Left colon (tissue), 2 donors: ENCODE measurements around the gene FBXL7. TPM values are rescaled to one million over a fixed set of nuclear protein-coding genes. Genes with fewer than 3 reads are reported as not detected.
A peak's percentile ranks its signal among the peaks of the same experiment; 100 is the strongest.

Source experiments
- ATAC-seq: fragments of 200-7000 bp; cut with Tn5 transposase; one replicate; pipeline ENCODE4 v1.9.1; 2020; ENCODE audit warnings: mild to moderate bottlenecking, moderate library complexity
- DNase-seq, 2 donors: peaks; one replicate each; pipeline ENCODE4 v3.0.0-alpha.2; 2020
- intact Hi-C, 2 donors: fragments of 100-400 bp; cut with DNase I in 1 of 2; cut with micrococcal nuclease in 1 of 2; formaldehyde crosslinking; loops; one replicate each; pipeline versions ENCODE4 v1.11.2 to v1.14.0; 2022; cut with DNase I, micrococcal nuclease
- total RNA-seq, 2 donors: library from RNA; stranded (reverse); fragmentation: NEBNext Ultra II Directional; extraction: Animal tissue kit (Norgen Biotek cat#: 25700); gene quantifications; one replicate each; pipeline ENCODE4 v1.2.1, GENCODE V29; 2021
- donor health status: DM: no; HTN: no; CAD: no.
- donor health status: DM: yes; HTN: yes; CAD: no.

Gene FBXL7
- total RNA-seq, 2 donors from 2014 or later: 1.6 to 3.6 TPM

- intact Hi-C loops: no loop called here
- DNase-seq: peak in 1 of 2 donors; percentile 17
- ATAC-seq: no peak
These were observed 183.4 kb downstream of the FBXL7 start for GRCh38 chr5:15683332-15683731.

- intact Hi-C loops: no loop called here
- ATAC-seq: no peak
- no peak for DNase-seq
These were observed 187.4 kb downstream of the FBXL7 start for GRCh38 chr5:15687401-15687800.

GRCh38 chr5:15689836-15690235 is 189.9 kb downstream of the FBXL7 start:
- ATAC-seq: no peak
- intact Hi-C loops: no loop called here
- no peak for DNase-seq

GRCh38 chr5:15690611-15691010 is 190.6 kb downstream of the FBXL7 start:
- DNase-seq (no peak), ATAC-seq (no peak)
- intact Hi-C loops: no loop called here

- intact Hi-C loops: no loop called here
- ATAC-seq (no peak), DNase-seq (no peak)
These were observed 191.5 kb downstream of the FBXL7 start for GRCh38 chr5:15691521-15691920.

DNA sequence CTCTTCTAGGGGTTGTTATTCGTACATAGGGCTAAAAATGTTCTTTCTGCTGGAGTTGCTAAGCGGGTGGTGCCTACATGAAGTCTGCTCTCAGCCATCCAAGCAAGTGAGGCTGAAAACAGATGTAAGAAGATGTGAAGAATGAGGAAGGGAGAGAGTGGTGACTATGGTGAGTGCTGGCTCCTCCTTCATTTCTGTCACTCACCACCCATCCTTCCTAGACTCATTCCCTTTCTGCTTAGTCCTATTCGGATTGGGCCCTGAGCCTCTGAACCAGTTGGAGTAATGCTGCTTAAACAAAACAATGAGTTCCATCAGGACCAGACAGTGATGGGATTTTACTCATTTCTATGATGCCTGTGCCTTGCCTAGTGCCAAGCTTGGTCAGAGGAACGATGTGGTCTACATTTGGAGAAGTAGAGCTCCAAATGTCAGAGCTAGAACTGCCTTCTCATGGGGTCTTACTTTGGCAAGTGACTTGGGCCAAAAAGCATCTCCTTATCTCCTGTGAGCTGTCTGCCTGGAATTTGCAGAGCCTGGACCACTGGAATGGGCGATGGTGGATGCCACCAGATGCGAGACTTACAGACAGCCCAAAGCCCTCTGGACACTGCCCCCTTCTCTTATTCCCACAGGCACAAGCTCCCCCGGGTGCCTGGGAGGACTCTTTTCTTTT is 192.9 kb downstream of the FBXL7 start:
- DNase-seq: no peak
- intact Hi-C loops: no loop called here
- no peak for ATAC-seq

- DNase-seq (no peak), ATAC-seq (no peak)
- intact Hi-C loops: no loop called here
These were observed 193.4 kb downstream of the FBXL7 start for GRCh38 chr5:15693382-15693728.

DNA sequence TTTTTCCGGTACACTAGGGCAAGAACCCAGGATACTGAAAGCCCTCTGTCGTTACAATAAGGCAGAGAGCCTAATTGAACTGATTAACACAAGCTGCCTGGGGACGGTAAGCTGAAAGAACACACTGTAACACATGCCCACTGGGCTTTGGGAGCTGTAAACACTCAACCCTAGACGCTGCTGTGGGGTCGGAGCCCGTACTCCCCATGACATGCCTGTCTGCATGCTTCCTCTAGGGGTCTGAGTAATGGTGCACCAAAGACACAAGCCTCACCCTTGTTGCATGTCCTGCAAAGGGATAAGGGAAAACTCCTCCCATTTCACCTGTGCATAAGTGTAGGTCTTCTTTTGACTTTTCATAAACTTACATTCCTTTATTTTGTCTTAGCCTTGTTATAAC is 194.0 kb downstream of the FBXL7 start:
- intact Hi-C loops: no loop called here
- no peak for DNase-seq
- no peak for ATAC-seq

DNA sequence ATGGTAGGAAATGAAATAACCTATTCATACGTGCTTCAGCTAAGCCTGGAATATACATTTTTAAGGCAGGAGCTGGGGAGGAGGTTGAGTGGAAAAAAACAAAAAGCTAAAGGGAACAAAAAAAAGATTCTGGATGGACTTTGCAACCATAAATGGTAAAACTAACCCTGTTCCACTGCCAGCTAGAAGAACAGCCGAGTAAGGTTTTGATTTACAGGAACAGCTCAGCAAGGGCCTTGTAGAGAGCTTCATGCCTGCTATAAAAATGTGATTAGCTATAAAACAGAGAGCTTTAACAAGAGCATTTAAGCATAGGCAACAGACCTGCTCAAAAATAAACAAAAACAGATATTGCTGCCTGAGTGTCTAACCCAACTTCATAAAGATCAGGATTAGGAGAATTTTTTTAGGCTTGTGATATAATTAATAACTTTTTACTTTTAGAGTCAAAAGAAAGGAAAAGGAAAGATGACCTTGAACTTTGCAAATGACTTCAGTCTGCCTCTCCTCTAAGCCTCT is 194.8 kb downstream of the FBXL7 start:
- intact Hi-C loops: no loop called here
- ATAC-seq: peak; percentile 95
- no peak for DNase-seq

DNA sequence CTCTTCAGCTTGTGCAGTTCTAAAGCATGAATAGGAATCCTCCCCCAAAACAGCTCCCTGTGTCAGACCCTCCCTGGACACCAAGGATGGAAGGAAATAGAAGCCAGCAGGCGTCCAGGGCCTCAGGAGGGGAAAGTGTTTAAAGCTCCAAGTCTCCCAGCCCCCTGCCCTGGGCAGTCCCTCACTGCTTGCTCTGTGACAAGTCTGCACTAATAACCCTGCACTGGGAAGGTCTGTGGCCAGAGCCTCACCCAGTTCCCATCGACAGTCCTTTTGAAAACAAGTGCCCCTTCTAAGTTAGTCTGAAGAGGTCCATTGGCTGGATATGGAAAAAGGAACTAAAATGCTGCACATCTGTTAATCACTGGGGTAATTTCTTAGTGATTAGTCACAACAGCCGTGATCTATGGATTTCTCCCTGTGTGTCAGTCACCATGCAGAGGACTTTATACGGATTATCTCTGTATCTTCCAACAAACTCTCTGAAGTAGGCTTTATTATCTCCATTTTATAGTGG is 195.3 kb downstream of the FBXL7 start:
- DNase-seq (peak in 1 of 2 donors; percentile 5), ATAC-seq (peak; percentile 50)
- intact Hi-C loops: no loop called here

DNA sequence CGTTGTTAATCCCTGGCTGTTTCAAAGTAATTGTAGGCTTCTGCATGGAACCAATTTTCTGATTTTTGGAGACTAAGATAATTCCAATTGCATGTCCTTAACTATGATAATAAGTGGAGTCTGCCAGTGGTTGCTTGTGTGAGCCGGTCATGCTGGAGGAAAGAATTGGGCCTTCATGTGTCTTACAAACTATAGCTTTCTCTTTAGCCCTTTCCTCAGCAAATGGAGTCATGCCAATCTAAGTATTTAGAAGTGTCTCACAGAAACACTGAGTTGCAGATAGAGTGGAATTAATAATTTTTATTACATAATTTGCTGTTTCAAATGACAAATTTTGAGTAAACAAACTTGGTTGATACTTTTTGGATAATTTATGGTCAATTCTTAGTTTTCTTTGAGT is 200.4 kb downstream of the FBXL7 start:
- intact Hi-C loops: no loop called here
- DNase-seq: no peak

GRCh38 chr5:15702102-15702501 is 202.1 kb downstream of the FBXL7 start:
- DNase-seq (no peak), ATAC-seq (no peak)
- intact Hi-C loops: no loop called here

More for the DNA sequence above, 200.4 kb downstream of the FBXL7 start:
- no peak for ATAC-seq

DNA sequence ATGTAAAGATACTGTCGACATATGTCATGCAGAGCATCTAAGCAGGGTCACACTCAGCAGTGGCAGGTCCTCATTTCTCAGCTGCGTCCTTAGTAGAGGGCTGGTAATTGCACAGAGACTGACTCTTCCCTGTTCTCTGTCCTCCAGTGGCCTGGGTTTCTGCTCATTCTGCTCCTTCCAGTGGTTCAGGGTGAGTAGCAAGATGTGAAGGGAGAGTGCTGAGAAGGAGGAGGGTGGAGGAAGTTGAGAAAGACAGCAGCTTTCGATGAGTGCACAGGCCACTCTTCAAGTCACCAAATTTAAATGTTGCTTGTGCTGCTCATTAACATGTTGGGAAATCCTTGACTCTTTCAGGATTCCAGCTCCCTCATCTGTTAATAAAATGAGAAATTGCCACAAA is 203.9 kb downstream of the FBXL7 start:
- DNase-seq (no peak), ATAC-seq (no peak)
- intact Hi-C loops: no loop called here

DNA sequence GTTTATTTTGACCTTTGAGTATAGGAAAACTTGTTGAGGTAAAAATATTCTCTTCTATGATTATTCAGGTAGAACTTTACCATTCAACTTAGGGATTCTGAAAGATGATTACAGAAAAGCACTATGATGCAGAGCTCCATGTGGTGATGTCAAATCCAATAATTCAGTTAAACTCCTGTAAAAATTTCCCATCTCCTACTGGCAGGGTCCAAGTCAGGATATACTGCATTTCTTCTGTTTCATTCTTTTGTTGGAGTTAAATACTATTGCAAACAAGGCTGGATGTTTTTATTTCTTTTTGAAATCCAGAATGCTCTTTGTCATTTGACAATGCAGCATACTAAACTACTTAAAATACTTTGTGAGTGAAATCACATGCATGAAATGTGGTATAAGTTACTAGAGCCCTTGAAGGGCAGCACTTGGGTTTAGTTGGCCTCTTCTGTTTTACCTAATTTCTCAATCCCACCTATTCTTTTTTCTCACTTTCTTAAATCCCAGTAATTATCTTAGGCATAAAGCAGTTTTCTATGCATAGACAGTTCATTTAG is 204.5 kb downstream of the FBXL7 start:
- ATAC-seq (no peak), DNase-seq (no peak)
- intact Hi-C loops: no loop called here

DNA sequence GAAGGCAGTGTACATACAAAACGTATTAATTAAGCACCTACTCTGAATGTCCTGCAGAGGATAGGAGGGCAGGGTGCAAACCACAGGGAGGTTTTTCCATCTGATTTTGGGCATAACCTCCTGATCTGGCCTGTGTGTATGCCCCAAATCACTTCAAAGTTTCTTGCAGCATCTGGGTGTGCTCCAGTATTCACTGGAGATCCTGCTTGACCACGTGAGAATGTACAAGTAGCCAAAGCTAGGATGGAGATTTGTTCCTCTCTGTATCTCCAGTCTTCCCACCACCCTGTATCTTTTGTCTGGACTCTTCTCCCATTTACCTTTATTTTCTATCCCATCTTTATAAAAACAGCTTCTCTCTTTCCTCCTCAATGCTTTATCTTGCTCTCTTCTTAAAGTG is 207.7 kb downstream of the FBXL7 start:
- intact Hi-C loops: no loop called here
- no peak for DNase-seq
- ATAC-seq: no peak

GRCh38 chr5:15711892-15712291 is 211.9 kb downstream of the FBXL7 start:
- no peak for ATAC-seq

DNA sequence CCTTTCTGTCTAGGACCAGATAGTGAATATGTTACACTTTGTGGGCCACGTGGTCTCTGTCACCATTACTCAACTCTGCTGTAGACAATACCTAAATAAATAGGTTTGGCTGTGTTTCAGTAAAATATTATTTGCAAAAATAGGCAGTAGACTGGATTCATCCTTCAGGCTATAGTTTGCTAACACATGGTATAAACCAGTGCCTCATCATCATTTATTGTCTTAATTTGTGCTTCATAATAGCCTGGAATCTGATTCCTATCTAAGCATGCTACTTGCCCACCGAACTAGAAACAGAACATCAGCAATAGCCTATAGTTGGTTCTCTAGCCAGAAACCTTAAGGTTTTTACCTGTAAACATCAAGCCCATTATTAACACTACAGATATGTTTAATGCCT is 215.6 kb downstream of the FBXL7 start:
- no peak for ATAC-seq
- intact Hi-C loops: no loop called here
- no peak for DNase-seq

More at GRCh38 chr5:15711892-15712291, 211.9 kb downstream of the FBXL7 start:
- intact Hi-C loops: no loop called here
- no peak for DNase-seq

GRCh38 chr5:15715967-15716366 is 216.0 kb downstream of the FBXL7 start:
- no peak for DNase-seq
- no peak for ATAC-seq
- intact Hi-C loops: no loop called here

DNA sequence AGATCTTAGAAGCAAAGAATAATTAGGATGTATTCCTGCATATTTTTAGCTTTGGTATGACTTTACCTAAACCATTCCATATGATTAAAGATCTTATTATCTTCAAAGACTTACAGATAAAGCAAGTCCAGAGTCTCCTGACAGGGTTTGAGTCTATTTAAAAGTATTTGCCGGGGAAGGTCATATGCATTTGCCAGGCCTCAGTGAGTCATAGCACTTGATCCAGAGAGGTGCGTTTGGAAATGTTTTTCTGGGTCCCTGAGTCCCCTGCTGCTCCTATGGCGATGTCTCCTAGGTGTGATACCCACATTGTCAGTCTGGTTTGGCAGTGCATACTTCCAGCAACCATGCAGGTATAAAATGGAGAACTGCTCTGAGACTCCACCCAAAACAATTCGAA is 217.0 kb downstream of the FBXL7 start:
- ATAC-seq: no peak
- DNase-seq: no peak
- intact Hi-C loops: no loop called here

DNA sequence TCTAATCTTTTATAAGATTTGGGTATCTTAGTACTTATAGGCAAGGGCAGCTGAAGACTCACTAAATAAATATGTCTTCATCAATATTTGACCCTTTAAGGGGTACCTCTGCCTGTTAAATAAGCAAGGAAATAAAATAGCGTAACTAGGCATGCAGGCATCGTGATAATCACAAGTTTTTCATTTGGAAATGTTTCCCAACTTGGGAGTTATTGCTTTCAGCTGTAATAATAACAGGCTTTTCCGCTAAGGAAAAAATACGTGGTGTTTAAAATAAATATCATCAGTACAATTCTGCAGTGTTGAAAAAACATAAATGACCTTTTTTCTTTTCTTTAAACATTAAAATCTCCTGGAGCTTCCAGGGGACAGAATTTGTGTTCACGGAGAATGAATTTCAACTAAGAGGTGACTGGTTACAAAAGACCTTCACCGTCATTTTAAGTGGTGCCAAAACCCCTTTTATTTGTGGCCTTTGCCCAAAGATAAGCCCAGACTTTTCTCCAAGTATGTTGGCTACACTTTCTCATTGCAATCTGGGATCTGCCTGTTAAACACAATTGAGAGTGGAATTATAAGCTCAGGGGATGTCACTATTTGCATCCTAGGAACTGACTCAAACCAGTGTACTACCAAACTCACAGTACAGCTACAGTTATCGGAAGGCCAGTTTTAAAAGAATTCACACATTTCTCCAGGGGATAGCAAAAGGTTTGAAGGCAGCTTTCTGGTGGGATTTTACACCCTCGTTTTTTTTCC is 218.6 kb downstream of the FBXL7 start:
- DNase-seq (no peak), ATAC-seq (no peak)
- intact Hi-C loops: no loop called here
